Hindlimb muscle (tissue), 1 donor: Measurements from ENCODE around the gene NCR3LG1. TPM values are rescaled to one million over a fixed set of nuclear protein-coding genes. Genes with fewer than 3 reads are reported as not detected.
"Not testable (repeated sequence)": the region's sequence is repeated elsewhere in the genome, so short reads cannot be mapped to it uniquely, and the experiment has no call there.

Experiments used
- DNase-seq: peaks from one replicate; pipeline ENCODE4 v3.0.0-alpha.2; 2013
- polyA plus RNA-seq: library from polyadenylated mRNA; unstranded; fragments of 120-200 nt; gene quantifications from one replicate; pipeline ENCODE4 v1.2.1, GENCODE V29; 2013; ENCODE audit not compliant: insufficient read length

Gene NCR3LG1
- polyA plus RNA-seq, 1 donor, result 0.28 TPM

DNA sequence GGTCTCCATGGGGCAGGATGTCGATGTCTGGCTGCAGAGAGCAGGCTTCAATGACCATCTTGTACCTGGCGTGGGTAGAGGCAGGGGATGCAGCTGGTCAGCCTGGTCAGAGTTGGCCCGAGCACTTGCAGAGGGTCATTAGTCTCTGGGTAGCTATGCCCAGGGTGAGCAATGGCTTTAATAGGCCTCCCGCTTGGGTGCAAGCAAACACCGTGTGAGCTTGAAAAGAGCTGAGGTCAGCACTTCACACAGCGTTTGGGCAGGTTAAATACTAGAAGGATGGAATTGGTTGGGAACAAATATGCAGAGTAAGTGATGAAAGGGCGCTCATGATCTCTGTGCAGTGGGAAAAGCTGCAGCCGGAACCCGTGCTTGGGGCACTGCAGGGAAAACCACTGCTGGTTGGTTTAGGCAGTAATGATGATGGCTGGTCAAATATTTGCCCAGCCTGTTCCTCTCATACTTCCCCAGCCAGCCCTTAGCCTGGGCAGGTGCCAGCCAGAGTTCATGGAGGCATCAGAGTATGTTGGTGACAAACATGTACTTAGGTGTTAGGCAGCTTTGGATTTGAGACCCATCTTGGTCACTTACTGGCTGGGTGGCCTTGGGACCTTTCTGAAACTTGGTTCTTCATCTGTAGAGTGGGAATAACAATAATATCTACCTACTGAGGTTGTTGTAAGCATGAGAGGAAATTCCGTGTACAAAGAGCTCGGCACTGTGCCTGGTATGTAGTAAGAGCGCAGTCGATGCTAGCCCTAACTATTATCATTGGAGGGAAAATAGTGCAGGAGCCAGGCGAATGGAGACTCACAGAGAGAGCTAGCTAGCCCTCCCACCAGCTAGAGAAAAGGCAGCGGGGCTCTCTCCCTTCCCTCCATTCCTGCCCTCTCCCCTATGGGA lies 62.1 kb downstream of the NCR3LG1 start:
- no peak for DNase-seq

- DNase-seq, result no peak
Observed at GRCh38 chr11:17414317-17414737, 62.7 kb downstream of the NCR3LG1 start.

DNA sequence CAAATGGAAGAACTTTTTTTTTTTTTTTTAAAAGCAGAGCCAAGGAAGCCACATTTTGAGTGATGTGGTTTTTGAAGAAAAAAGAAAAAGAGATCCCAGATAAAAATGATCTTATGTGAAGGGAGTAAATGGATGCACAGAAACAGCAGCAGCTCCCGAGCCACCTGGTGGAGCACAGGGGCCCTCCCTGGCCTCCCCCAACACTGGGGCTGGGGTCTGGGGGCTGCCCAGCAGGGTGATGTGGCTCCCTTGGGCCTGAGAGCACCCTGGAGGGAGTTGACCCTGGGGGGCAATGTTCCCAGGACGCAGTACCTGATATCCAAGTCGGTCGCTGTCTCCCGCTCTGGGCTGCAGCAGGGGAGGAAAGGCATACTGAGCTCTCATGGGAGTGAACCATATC lies 63.4 kb downstream of the NCR3LG1 start:
- DNase-seq, result no peak

DNA sequence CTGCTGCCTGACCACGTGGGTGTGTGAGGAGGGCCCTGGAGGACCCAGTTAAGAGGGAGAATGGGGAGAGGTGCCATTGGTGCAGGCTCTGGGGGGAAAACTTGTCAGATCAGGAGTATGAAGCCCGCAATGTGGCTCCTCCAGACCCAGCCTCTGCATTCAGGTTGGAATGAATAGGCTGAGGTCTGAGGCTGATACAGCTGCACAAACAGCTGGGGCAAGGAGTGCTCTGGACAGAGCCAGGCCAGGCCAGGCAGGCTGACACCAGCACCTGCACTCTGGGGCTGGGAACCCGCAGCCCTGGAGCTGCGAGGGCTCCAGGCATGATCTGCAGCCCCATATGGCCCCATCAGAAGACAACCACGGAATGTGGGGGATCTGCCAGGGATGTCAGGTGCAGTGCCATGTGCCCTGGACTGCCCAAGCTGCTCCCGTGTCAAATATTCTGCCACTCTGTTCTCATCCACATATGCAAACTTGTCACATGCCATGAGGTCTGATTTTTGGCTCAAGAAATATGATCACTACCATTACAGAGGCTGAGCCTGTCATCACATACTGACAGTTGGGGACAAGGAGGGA lies 64.0 kb downstream of the NCR3LG1 start:
- DNase-seq, result no peak

- no peak for DNase-seq
Observed at GRCh38 chr11:17416492-17416891, 64.9 kb downstream of the NCR3LG1 start.

DNA sequence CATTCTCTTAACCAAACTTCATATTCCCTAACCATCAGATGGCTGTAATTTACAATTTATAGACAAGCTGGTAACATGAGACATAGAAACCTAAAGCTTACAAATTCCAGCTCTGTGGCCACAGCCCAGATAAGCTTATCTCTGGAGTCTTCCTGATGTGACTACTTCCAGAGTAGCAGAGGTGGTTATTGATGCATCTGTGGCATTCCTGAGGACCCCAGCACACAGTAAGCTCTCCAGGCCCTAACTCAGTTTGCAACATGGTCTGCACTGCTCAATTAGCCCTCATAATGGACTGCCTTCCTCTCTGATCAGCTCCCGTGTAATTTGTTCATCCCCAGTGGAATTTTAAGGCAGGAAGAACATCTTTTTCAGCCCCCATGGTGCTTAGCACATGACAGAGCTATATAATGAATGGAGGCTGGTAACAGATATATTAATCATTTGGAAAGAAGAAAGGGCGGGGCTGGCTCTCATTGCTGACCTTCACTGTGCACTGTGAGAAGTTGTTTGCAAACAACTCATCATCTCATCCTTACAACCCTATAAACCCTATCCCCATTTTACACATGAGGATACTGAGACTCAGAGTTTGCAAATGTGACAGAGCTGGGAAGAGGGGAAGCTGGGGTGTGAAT lies 67.0 kb downstream of the NCR3LG1 start:
- no peak for DNase-seq

GRCh38 chr11:17421781-17422180 lies 70.2 kb downstream of the NCR3LG1 start:
- no peak for DNase-seq

DNA sequence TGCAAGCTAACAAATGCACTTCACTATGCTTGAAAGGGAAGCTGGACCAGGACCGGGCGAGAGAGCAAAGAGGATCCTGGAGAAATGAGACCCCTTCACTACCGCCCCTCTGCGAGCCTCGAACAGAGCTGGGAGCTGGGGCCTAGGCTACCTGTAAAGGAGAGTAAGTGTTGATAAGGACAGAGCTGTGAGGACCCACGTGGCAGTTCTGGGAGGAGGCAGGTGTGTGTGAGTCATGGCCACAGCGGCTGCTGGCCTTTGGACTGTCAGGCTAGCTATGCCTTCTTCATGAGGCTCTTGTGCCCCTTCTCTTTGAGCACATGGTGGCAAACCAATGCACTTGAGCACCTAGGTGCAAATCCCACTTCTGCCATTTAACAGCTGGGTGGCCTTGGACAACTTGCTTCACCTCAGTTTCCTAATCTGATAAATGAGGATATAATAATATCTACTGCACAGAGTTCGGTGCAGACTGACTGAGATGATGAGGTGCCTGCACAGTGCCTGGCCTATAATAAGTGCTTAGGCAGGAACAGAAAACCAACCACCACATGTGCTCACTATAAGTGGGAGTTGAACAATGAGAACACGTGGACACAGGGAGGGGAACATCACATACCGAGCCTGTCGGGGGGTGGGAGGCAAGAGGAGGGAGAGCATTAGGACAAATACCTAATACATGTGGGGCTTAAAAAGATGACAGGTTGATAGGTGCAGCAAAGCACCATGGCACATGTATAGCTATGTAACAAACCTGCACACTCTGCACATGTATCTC lies 72.1 kb downstream of the NCR3LG1 start:
- no peak for DNase-seq

- not testable (repeated sequence) for DNase-seq
Observed at GRCh38 chr11:17426233-17426632, 74.6 kb downstream of the NCR3LG1 start.

Other genes starting within 250 kb of the NCR3LG1 start
- 17.1 TPM for gene PIK3C2A, start 143.8 kb upstream of the NCR3LG1 start, polyA plus RNA-seq
- 40.4 TPM for gene NUCB2, start 75.1 kb upstream of the NCR3LG1 start, polyA plus RNA-seq
- 27.5 TPM for gene KCNJ11, start 36.9 kb downstream of the NCR3LG1 start, polyA plus RNA-seq
- 3.5 TPM for gene ABCC8, start 125.0 kb downstream of the NCR3LG1 start, polyA plus RNA-seq
- gene USH1C, start 192.6 kb downstream of the NCR3LG1 start, polyA plus RNA-seq, result not detected
- 0.08 TPM for gene OTOG, start 195.5 kb downstream of the NCR3LG1 start, polyA plus RNA-seq